Panc1 (cell line): Measurements from ENCODE around the gene NDE1.

ENCODE experiments used
- SIN3A ChIP-seq: IDR thresholded peaks from 2 replicates; pipeline ENCODE4 v1.6.1; 2012; ENCODE audit warnings: low read depth, mild to moderate bottlenecking, low read length, moderate library complexity, borderline replicate concordance; ENCODE audit not compliant: insufficient read depth
- TCF7L2 ChIP-seq: IDR thresholded peaks from 2 replicates; pipeline ENCODE4 v1.6.1; 2011; ENCODE audit warnings: mild to moderate bottlenecking, low read depth, low read length, inconsistent platforms
- TF ChIP-seq, protein P1 (sequence below): fragments of 450-650 bp; IDR thresholded peaks from 2 replicates; pipeline ENCODE4 v1.5.1; 2017; ENCODE audit warnings: mild to moderate bottlenecking

DNA sequence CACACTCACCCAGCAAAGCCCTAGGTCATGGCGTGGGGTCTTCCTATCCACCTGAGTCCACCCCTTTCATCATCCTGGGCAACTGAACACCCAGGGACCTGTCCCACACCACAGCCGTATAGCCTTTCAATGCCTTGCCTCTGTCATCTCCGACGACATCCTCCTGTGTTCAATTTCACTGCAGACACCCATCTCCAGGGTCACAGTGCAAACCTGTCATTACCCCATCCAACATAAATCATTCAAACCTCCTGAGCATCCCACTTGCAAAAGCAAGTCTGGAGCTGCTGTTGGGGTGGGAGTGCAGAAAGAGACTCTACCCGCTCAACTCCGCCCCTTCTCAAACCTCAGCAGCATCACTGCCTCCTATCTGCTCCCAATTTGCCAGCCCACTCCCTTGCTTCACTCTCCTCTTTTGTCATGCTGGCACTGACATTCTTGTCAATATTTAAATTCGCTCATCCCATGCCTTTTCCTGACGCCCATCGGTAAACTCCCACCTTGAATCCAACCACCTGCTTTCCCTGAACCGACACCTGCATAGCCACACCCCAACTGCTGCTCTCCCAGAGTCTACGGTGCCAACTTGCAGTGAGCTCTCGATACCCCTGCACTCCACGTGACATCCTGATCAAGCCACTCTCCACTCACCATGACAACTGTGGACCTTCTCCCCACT, 44.1 kb upstream of the NDE1 start:
- TF ChIP-seq, protein P1, sequence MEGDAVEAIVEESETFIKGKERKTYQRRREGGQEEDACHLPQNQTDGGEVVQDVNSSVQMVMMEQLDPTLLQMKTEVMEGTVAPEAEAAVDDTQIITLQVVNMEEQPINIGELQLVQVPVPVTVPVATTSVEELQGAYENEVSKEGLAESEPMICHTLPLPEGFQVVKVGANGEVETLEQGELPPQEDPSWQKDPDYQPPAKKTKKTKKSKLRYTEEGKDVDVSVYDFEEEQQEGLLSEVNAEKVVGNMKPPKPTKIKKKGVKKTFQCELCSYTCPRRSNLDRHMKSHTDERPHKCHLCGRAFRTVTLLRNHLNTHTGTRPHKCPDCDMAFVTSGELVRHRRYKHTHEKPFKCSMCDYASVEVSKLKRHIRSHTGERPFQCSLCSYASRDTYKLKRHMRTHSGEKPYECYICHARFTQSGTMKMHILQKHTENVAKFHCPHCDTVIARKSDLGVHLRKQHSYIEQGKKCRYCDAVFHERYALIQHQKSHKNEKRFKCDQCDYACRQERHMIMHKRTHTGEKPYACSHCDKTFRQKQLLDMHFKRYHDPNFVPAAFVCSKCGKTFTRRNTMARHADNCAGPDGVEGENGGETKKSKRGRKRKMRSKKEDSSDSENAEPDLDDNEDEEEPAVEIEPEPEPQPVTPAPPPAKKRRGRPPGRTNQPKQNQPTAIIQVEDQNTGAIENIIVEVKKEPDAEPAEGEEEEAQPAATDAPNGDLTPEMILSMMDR, result no peak
- TF ChIP-seq SIN3A (no peak), TCF7L2 (no peak)
